EH (cell line): ENCODE results near the gene MCMBP.
"Not testable (repeated sequence)": the region's sequence is repeated elsewhere in the genome, so short reads cannot be mapped to it uniquely, and the experiment has no call there.

ENCODE experiments used
- DNase-seq: peaks from one replicate; pipeline ENCODE4 v3.0.0-alpha.2; 2015; ENCODE audit warnings: low read depth

Gene MCMBP

GRCh38 chr10:119829429-119829828 is 43.2 kb downstream of the MCMBP start:
- no peak for DNase-seq

DNA sequence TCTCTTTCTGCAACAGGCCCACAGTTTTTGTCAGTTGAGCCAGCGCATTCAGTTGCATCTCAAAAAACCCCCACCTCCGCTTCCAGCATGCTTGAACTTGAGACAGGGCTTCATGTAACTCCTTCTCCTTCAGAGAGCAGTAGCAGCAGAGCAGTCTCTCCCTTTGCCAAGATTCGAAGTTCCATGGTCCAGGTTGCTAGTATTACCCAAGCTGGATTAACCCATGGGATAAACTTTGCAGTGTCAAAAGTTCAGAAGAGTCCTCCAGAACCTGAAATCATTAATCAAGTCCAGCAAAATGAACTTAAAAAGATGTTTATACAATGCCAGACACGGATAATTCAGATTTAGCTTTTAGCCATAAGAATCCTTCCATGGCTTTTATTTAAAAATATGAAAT is 45.2 kb downstream of the MCMBP start:
- no peak for DNase-seq

DNA sequence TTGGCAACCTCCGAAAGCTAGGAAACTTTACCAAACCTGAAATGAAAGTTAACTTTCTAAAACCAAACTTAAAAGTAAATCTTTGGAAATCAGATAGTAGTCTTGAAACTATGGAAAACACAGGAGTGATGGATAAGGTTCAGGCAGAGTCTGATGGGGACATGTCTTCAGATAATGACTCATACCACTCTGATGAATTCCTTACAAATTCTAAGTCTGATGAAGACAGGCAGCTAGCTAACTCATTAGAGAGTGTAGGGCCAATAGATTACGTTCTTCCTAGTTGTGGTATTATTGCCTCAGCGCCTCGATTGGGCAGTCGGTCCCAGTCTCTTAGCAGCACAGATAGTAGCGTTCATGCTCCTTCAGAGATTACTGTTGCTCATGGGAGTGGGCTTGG is 45.9 kb downstream of the MCMBP start:
- peak; percentile 45 for DNase-seq

DNA sequence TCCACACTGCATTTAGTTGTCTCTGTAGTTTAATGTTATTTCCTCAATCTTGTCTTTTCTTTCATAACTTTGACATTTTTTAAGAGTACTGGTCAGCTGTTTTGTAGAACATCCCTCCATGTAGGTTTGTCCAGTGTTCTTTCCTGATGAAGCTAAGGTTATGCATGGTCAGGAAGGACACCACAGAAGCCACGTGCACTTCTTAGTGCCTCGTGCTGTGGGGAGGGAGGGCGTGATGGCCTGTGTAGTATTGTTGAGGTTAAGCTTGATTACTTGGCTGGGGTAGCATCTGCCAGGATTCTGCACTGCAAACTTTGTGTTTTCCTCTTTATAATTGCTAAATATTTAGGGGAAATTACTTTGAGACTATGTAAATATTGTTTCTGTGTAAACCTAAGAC is 48.3 kb downstream of the MCMBP start:
- no peak for DNase-seq

DNA sequence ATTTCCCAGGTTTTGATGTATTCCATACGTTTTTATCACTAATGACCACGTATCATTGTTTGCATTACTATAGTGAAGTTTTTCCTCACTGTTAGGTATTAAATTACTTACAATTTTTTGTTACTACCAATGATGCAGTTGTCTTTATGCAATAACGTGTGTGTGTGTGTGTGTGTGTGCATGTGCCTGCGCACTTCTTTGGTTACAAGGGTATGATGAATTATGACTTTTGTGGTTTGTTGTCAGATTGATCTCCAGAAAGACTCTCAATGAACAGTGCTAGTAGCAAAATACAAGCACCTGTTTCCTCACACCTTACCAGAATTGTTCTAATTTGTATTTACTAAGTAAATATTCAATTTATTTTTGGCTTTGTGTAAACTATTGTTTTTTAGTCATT is 51.5 kb downstream of the MCMBP start:
- no peak for DNase-seq

GRCh38 chr10:119818889-119819270 is 53.8 kb downstream of the MCMBP start:
- DNase-seq = no peak

- peak; percentile 37 for DNase-seq
These were observed 54.4 kb downstream of the MCMBP start for GRCh38 chr10:119817991-119818888.

GRCh38 chr10:119815671-119816070 is 57.0 kb downstream of the MCMBP start:
- DNase-seq = no peak

DNA sequence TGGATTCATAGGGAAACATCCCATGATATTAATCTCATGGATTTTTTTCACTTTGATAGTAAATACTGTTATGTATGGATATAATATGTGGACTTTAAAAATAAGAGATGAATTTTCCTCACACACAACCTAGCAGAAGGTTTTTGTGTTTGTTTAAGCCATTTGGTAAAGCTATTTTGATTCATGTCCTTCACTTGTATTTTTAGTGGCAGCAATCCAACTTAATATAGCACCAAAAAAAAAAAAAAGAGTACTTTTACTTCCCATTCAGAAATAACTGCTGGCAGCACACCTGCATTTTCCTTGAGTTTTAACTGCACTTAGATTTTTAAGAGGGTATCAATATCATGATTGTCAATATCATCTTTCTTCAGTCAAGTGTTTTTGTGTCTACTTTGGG is 60.0 kb downstream of the MCMBP start:
- no peak for DNase-seq

GRCh38 chr10:119811122-119811521 is 61.5 kb downstream of the MCMBP start:
- DNase-seq = no peak

- DNase-seq = peak; percentile 79
These were observed 64.5 kb downstream of the MCMBP start for GRCh38 chr10:119807960-119808697.

GRCh38 chr10:119806334-119807130 is 66.1 kb downstream of the MCMBP start:
- no peak for DNase-seq

GRCh38 chr10:119805702-119806230 is 66.9 kb downstream of the MCMBP start:
- no peak for DNase-seq

GRCh38 chr10:119803264-119803663 is 69.4 kb downstream of the MCMBP start:
- DNase-seq = peak; percentile 89

- DNase-seq = no peak
These were observed 70.6 kb downstream of the MCMBP start for GRCh38 chr10:119801998-119802538.

- no peak for DNase-seq
These were observed 71.5 kb downstream of the MCMBP start for GRCh38 chr10:119801176-119801575.

DNA sequence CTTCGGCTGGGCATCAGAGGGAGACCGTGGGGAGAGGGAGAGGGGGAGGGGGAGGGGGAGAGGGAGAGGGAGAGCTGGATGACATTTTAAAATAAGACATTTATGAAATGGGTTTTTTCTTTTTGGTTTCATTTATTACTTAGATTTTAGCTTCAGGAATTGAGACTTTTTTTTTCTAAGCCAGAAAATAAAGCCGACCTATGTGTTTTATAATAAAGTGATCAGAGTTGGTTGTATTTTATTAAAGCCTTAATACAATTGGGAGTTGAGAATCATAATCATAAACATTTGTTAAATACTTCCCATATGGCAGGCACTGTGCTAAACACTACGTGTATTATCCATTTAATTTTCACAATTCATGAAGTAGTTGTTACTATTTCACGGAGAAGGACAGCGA is 76.6 kb downstream of the MCMBP start:
- no peak for DNase-seq

- not testable (repeated sequence) for DNase-seq
These were observed 77.5 kb downstream of the MCMBP start for GRCh38 chr10:119795101-119795500.

DNA sequence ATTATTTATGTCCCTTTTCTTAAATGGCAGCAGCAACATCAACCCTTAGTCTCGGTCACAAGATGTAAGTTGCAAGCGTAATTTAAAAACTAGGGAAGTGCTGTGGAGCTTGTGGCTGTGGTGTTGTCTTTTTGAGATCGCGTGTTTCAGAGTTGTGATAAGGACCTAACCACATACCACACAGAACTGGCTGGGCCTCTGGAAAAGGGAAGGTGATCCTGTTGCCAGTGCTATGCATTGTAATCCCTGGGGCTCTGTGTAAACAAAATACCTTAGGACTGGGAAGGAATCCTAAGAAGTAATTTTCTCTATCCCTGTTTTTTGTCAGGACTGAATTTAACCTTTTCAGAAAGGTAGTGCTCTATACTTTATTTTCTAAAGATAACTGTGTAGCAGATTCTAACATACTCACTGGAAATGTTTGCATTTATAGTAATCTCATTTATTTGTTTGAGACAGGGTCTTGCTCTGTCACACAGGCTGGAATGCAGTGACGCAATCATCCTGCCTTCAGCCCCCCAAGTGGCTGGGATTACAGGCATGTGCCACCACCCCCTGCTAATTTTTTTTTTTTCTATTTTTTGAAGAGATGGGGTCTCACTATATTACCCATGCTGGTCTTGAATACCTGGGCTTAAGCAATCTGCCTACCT is 86.4 kb downstream of the MCMBP start:
- DNase-seq = peak; percentile 51

GRCh38 chr10:119784340-119785067 is 88.1 kb downstream of the MCMBP start:
- DNase-seq = no peak

DNA sequence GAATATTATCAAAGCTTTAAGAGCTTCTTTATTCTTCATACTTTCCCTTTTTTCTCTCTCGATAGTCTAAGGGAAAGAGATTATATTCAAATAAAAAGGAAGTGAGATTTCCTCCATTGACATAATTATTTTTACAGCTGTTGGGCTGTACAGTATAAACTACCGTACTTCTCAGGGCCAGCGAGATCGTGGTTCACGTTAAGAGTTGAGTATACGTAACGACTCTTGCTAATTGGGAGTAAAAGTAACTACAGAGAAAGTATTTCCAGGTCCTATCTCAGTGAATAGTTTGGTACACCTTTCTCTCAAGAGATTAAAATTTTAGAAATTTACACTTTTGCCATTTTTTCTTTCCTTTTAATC is 89.0 kb downstream of the MCMBP start:
- no peak for DNase-seq
